Adrenal gland (tissue), 12 donors: ENCODE data around the gene FAM185A. TPM values are rescaled to one million over a fixed set of nuclear protein-coding genes. Genes with fewer than 3 reads are reported as not detected.
"Not testable (repeated sequence)": the region's sequence is repeated elsewhere in the genome, so short reads cannot be mapped to it uniquely, and the experiment has no call there.

Source experiments
- DNase-seq, 7 donors: peaks; one replicate each; pipeline ENCODE4 v3.0.0-alpha.2; 2019 to 2020
- H3K27ac ChIP-seq, 5 donors: fragments of 200-600 bp; sonication (generic) in 4 of 5; 1 replicate in 3 of 5; 2 replicates in 2 of 5; pipeline versions ENCODE4 v1.5.1 to v1.8.0; 2016 to 2020; ENCODE audit warnings: mild to moderate bottlenecking in 1 of 5
- H3K27me3 ChIP-seq: fragments of 200-600 bp; 2 replicates; pipeline ENCODE4 v1.8.0; 2021
- H3K36me3 ChIP-seq, 2 donors: fragments of 200-600 bp; replicated peaks in 1 of 2; 1 replicate in 1 of 2; 2 replicates in 1 of 2; pipeline versions ENCODE4 v1.5.1 to v1.8.0; 2018 to 2022
- H3K4me1 ChIP-seq, 2 donors: fragments of 200-600 bp; replicated peaks in 1 of 2; 1 replicate in 1 of 2; 2 replicates in 1 of 2; pipeline versions ENCODE4 v1.5.1 to v1.8.0; 2018 to 2021
- H3K4me3 ChIP-seq, 4 donors: fragments of 200-600 bp; sonication (generic) in 3 of 4; one replicate each; pipeline ENCODE4 v1.5.1; 2016 to 2018
- H3K9me3 ChIP-seq, 3 donors: fragments of 200-600 bp; sonication (generic) in 1 of 3; replicated peaks in 1 of 3; 1 replicate in 2 of 3; 2 replicates in 1 of 3; pipeline versions ENCODE4 v1.5.1 to v1.8.0; 2016 to 2021
- WGBS, 4 donors: extraction: QIAGEN DNeasy Blood & Tissue Kit in 2 of 4; methylation state at CpG; one replicate each; pipeline versions ENCODE4 v1.1.5 to v1.1.7; 2013 to 2017; 5-methylcytosine and 5-hydroxymethylcytosine counted together
- intact Hi-C, 2 donors: fragments of 100-400 bp; cut with DNase I; formaldehyde crosslinking; loops; one replicate each; pipeline versions ENCODE4 v1.14.1 to v1.15.0; 2022 to 2023
- polyA plus RNA-seq, 3 donors: library from polyadenylated mRNA; stranded (reverse); fragments of 200-250 nt in 2 of 3; fragments of 350-450 nt in 1 of 3; fragmentation: Illumina TruSeq in 1 of 3; extraction: RNeasy Lipid Tissue Mini Kit (QIAGEN cat#74804) in 1 of 3; gene quantifications; one replicate each; pipeline ENCODE4 v1.2.3, GENCODE V29; 2013 to 2014
- total RNA-seq, 9 donors: library from RNA; depleted of rRNA in 4 of 9; stranded (reverse); fragments of >200 nt in 4 of 9; fragments of 120-200 nt in 1 of 9; fragmentation: NEBNext Ultra II Directional in 1 of 9; extraction: Animal tissue kit (Norgen Biotek cat#: 25700) in 1 of 9; gene quantifications; one replicate each; pipeline versions ENCODE4 v1.1.0 to v1.2.4, GENCODE V29; 2013 to 2023
- donor health status: healthy with polysubstance abuse.
- donor health status: Bipolar disorder and iron deficiency.
- donor health status: DM: yes; HTN: yes; CAD: no.
- donor health status: DM: no; HTN: no; CAD: no.
- donor health status: DM: no; HTN: no; CAD: no.
- donor health status: DM: yes; HTN: yes; CAD: no.

FAM185A gene
- total and polyA plus RNA-seq, 12 donors: 5.9 to 25.6 (median 10.7) TPM

DNA sequence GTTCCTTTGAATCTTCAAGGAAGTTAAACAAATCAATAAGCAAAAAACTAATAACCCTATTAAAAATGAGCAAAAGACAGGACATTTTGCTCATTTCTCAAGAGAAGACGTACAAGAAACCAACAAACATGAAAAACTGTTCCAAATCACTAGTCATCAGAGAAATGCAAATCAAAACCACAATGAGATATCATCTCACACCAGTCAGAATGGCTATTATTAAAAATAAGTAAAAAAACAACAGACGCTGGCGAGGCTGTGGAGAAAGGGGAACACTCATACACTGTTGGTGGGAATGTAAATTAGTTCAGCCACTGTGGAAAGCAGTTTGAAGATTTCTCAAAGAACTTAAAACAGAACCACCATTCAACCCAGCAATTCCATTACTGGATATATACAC is 21.7 kb downstream of the FAM185A start:
- H3K4me3 ChIP-seq, H3K9me3 ChIP-seq, H3K36me3 ChIP-seq, H3K27me3 ChIP-seq, intact Hi-C loops, DNase-seq, H3K27ac ChIP-seq, H3K4me1 ChIP-seq: not testable (repeated sequence)
- 92 to 100% (median 95%) methylated on average over 2 to 3 of the region's 3 CpGs for WGBS, 4 donors

DNA sequence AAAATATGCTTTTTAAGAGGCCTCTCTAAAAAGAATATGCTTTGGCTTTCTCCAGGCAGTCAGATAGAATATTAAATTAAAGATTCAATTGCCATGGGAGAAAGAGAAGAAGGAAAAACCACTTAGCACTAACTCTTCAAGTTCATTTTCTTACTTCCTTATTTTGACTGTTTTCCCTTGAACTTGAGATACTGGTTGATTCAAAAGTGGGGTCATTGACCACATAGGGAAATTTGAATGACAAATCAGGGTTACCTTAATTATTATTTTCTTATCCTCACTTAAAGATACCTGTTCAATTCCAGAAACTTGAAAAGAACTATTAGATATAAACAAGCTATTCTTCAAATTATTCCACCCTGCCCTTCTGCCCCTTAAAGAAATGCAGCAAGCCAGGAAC is 27.4 kb downstream of the FAM185A start:
- intact Hi-C loops, DNase-seq, H3K36me3 ChIP-seq, H3K4me3 ChIP-seq, H3K9me3 ChIP-seq, H3K27me3 ChIP-seq, H3K4me1 ChIP-seq, H3K27ac ChIP-seq: not testable (repeated sequence)

DNA sequence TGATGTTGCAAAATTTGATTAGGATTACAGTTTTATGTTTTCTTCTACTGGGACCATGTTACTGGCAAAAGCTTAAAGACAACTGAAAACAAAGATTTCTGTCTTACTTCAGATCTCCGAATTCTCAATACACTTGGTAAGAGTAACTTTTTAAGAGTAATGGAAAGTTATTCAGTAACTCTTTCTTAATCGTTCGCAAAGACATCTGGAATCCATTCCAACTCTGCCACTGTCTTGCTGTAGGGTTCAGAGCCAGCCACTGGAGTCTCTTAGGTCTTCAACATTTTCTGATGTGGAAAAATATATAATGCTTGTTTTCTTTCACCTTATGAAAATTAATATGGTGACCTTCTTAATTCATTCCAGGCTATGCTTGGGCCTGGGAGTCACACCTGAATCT is 29.9 kb downstream of the FAM185A start:
- H3K27ac ChIP-seq, H3K4me3 ChIP-seq, H3K36me3 ChIP-seq, H3K27me3 ChIP-seq, DNase-seq, intact Hi-C loops, H3K4me1 ChIP-seq, H3K9me3 ChIP-seq: not testable (repeated sequence)
- 83 to 93% (median 89%) methylated on average over 3 of the region's 3 CpGs for WGBS, 4 donors

DNA sequence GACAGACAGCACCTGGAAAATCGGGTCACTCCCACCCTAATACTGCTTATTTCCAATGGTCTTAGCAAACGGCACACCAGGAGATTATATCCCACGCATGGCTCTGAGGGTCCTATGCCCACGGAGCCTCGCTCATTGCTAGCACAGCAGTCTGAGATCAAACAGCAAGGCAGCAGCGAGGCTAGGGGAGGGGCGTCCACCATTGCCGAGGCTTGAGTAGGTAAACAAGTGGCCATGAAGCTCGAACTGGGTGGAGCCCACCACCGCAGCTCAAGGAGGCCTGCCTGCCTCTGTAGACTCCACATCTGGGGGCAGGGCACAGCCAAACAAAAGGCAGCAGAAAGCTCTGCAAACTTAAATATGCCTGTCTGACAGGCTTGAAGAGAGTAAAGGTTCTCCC is 32.1 kb downstream of the FAM185A start:
- H3K9me3 ChIP-seq, H3K4me1 ChIP-seq, H3K27me3 ChIP-seq, intact Hi-C loops, H3K27ac ChIP-seq, DNase-seq, H3K36me3 ChIP-seq, H3K4me3 ChIP-seq: not testable (repeated sequence)
- WGBS, 4 donors: 93 to 98% (median 96%) methylated on average over 10 of the region's 10 CpGs

DNA sequence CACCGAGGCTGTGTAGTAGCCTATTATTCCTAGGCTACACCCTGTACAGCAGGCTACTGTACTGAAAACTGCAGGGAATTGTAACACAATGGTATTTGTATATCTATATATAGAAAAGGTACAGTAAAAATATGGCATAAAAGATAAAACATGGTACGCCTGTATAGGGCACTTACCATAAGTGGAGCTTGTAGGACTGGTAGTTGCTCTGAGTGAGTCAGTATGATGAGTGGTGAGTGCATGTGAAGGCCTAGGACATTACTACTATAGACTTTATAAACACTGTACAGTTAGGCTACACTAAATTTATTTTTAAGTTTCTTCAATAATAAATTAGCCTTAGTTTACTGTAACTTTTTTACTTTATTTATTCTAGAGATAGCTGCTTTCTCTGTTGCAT is 40.0 kb downstream of the FAM185A start:
- H3K9me3 ChIP-seq, H3K27me3 ChIP-seq, DNase-seq, H3K4me1 ChIP-seq, H3K4me3 ChIP-seq, intact Hi-C loops, H3K27ac ChIP-seq, H3K36me3 ChIP-seq: not testable (repeated sequence)
- WGBS, 4 donors: 95 to 99% (median 97%) methylated on average over 1 to 2 of the region's 2 CpGs

DNA sequence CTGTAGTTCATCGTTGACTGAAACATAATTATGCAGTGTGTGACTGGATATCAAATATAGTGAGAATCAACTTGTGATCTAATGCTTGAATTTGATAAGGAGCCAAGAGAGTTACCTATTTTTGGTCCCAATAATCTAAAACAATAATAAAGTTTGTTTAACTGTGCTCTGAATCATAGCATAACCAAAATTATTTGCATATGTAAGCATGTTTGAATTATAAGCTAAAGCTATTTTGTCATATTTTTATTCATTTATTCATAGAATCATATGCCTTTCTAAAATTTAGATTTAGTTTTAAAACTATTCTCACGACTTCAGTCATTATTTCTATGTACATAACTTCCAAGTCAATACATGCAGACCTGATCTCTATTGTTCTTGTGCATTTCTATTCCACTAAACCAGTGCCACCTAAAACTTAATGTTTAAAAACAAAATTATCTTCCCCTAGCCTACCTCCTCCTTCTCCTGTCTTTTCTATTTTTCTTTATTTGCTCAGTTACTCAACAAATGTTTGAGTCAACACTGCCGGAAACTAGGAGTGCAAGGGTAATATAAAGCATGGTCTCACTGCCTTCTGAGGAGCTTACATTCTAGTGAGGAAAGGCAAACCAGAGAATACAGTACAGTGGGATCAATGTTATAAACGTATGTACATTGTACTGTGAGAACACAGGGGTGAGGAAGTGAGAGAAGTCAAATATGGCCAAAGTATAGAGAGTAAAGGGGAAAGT is 41.7 kb downstream of the FAM185A start:
- WGBS, 4 donors: 93 to 97% (median 94%) methylated on average over 4 of the region's 4 CpGs
- intact Hi-C loops: not testable (repeated sequence)

DNA sequence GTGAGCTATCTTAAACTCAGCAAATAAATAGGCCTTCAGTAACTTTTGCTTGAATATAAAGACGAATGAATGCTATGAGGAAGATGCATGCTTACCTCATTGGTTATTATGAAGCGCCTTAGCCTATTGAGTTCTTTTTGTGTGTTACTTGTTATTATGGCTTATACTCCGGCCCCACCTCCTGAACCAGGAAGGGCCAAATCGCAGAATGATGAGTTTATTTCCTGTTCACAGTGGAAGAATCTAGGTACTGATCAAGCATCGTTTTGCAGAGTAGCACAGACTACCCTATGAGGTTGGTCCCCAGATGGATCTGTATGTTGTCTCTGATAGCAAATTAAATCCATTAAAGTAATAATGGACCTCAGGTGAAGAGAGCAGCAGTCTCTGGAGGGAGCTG is 42.6 kb downstream of the FAM185A start:
- H3K27ac ChIP-seq, DNase-seq, intact Hi-C loops, H3K4me3 ChIP-seq, H3K36me3 ChIP-seq, H3K9me3 ChIP-seq, H3K4me1 ChIP-seq, H3K27me3 ChIP-seq: not testable (repeated sequence)
- WGBS, 4 donors: 82 to 87% (median 84%) methylated on average over 5 of the region's 5 CpGs

More for the DNA sequence above, 41.7 kb downstream of the FAM185A start:
- H3K27me3 ChIP-seq, H3K27ac ChIP-seq, DNase-seq, H3K9me3 ChIP-seq, H3K4me1 ChIP-seq, H3K36me3 ChIP-seq, H3K4me3 ChIP-seq: not testable (repeated sequence)

DNA sequence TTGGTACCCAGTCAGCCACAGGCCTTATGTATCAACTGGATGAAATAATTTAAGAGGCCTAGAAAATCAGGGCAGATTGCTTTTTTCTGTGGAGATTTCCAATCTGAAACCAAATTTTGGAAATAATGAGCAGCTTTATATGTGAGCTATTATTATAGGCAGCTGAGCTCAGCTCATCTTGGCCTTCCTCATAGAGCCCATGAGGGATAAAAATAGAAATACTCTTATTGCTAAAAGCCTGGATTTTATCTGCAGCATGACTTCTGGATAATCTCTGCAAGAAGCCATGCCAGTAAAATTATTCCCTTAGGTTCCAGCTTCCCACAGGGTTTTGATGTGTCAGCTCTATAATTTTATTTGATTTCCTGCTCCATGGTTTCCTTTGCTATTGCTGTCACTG is 43.0 kb downstream of the FAM185A start:
- H3K36me3 ChIP-seq, H3K4me3 ChIP-seq, intact Hi-C loops, H3K27ac ChIP-seq, H3K4me1 ChIP-seq, H3K9me3 ChIP-seq, DNase-seq, H3K27me3 ChIP-seq: not testable (repeated sequence)

DNA sequence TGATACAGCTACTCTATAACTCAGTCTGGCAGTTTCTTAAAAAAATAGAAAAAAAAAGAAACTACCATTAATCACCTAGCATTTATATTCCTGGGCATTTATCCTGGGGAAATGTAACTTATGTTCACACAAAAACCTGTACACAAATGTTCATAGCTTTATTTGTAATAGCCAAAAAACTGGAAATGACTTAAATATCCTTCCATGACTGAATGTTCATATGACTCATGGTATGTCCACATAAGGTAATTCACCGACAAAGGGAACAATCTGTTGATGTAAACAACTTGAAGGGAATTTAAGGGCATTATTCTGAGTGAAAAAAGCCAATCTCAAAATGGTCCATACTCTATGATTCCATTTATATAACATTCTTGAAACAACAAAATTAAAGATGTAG is 45.8 kb downstream of the FAM185A start:
- intact Hi-C loops, H3K36me3 ChIP-seq, DNase-seq, H3K27me3 ChIP-seq, H3K9me3 ChIP-seq, H3K27ac ChIP-seq, H3K4me1 ChIP-seq, H3K4me3 ChIP-seq: not testable (repeated sequence)
- 90 to 100% (median 93%) methylated on average over 1 of the region's 1 CpG for WGBS, 4 donors

DNA sequence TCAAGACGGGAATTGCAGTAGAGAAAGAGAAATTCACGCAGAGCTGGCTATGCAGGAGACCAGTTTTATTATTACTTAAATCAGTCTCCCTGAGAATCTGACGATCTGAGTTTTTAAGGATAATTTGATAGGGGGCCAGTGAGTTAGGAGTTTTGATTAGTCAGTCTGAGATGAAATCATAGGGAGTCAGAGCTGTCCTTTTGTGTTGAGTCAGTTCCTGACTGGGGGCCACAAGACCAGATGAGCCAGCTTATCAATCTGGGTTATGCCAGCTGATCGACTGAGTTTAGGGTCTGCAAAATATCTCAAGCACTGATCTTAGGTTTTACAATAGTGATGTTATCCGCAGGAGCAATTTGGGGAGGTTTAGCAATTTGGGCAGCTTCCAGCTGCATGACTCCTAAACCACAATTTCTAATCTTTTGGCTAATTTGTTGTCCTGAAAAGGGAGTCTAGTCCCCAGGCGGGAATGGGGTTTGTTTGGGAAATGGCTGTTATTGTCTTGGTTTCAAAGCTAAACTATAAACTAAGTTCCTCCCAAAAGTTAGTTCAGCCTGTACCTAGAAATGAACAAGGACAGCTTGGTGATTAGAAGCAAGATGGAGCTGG is 47.3 kb downstream of the FAM185A start:
- H3K9me3 ChIP-seq, intact Hi-C loops, H3K27me3 ChIP-seq, H3K36me3 ChIP-seq, DNase-seq, H3K27ac ChIP-seq, H3K4me1 ChIP-seq, H3K4me3 ChIP-seq: not testable (repeated sequence)
- WGBS, 4 donors: 96 to 100% (median 99%) methylated on average over 1 to 5 of the region's 6 CpGs
